GM19324 (cell line): Measurements from ENCODE around the gene FOXP1.

Experiments
- ATAC-seq: cut with Tn5 transposase; IDR thresholded peaks from one replicate; pipeline ENCODE4 v1.9.1; 2021; ENCODE audit warnings: mild to moderate bottlenecking, moderate library complexity; ENCODE audit not compliant: unreplicated experiment, low FRiP score

FOXP1 gene

GRCh38 chr3:71458895-71459294 is 124.6 kb downstream of the FOXP1 start:
- ATAC-seq = no peak

DNA sequence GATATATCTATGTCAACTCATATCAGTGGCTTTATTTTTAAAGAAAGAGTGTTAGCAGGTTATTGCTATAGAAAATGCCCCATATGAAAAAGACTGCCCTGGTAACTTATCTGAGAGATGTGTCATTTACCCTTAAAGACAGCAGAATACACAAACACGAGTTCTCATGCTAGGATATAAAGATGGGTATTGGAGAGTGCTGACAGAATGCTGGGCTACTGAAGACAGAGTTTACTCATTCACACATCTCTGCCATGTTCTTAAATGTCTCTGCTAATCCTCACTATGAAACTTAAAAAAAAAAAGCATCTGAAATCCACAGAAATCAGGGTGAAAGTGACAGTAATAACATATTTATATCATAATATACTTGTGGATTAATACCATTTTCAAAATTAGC is 126.7 kb downstream of the FOXP1 start:
- ATAC-seq = no peak

GRCh38 chr3:71456156-71456555 is 127.4 kb downstream of the FOXP1 start:
- no peak for ATAC-seq

- ATAC-seq = no peak
These were observed 128.8 kb downstream of the FOXP1 start for GRCh38 chr3:71454512-71455403.

DNA sequence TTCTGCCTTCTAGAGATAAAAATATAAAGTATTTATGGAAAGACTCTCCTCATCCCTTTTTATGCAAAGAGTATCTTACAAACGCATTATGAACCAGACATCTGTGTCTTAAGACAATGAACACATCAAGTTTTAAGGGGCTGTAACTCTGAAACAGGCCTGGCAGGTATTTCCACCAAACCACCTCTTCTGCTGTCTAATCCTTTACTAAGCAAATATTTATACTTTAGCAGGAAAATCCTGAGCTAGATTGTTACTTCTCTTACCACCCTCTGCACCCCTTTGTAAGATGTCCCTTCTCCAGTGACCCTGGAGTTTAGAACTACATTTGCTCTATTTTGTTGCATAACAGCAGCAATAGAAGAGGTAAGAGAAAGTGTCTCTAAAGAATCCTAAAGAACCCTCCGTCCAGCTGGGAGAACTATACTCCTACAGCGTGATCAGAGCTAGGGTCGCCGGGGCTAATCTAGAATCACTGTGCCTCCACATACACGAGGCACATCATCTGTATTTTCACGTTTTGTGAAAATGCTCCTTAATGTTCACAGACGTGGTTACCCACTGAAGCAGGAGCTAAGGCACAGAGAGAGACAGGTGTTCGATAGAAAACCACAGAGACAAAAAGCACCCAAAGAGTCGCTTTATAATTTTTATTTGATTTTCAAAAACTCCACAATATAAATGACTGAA is 129.6 kb downstream of the FOXP1 start:
- ATAC-seq = no peak

DNA sequence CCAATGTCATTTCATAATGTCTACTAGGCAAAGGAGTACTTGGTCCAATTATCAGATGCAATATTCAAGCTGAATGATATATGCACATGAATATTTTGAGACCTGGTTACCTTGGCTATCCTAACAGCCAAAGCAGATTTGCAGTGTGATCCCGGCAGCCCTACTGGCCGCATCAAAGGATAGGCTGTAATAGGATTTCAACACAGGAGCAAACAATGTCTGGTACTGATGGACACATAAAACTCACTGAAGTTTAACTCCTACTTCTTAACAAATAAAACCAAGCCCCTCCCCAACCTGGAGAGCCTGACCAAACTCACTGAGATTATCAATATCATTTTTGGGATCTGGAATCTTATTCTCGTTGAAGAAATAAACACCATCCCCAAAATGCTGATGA is 130.2 kb downstream of the FOXP1 start:
- ATAC-seq = no peak

DNA sequence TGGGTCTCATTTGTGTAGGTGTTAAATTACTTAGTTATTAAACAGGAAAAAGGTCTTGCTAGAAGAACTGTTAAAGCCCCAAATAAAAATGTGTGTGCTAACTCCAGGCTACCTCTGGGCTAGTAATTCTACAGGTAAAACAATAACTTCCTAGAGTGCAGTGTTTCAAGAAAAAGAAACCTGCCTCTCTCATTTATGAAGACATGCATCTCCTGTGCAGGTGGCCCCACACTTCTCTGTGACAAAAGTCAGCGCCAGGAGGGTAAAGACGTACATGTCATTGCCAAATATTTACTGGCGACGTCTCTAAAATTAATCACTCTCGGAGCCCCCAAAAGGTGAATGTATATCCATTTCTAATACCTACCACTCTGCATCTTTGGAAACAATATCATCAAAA is 131.7 kb downstream of the FOXP1 start:
- ATAC-seq = no peak

DNA sequence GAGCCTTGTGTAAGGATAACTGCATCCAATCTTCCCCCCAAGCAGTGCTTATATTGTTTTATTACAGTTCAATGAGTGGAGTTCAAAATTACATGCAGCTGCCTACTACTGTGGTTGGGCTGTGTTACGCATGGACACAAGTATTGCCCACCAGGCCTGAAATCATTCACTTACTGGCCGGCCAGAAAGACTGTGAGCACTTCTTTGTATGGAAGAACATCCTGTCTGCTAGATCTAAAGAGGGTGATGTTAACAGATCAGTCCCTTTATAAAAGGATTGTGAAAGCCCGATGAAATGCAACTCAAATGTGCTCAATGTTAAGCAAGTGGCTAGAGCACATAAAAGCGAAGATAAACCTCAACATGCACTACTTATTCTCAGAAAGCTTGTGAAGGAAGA is 132.5 kb downstream of the FOXP1 start:
- no peak for ATAC-seq

- ATAC-seq = no peak
These were observed 133.4 kb downstream of the FOXP1 start for GRCh38 chr3:71450162-71450561.

GRCh38 chr3:71447803-71448202 is 135.7 kb downstream of the FOXP1 start:
- no peak for ATAC-seq

DNA sequence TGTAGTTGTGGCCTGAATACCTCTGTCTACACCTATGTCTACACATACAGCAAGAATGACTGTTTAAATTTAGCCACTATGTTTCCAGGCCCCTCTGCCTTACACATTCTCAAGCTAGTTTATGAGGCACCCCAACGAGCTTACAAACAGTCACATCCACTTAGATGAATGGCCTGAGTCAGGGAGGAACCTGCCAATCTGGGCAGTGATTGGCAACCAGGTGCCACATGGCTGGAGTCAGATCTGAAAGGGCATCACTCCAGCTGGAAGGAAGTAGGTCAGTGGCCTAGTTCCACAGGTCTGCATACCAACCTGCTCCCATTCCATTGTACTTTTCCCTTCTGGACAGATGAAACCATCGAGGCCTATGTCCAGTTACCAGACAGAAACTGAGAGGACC is 136.3 kb downstream of the FOXP1 start:
- no peak for ATAC-seq

GRCh38 chr3:71446734-71447133 is 136.8 kb downstream of the FOXP1 start:
- ATAC-seq = no peak

GRCh38 chr3:71446260-71446659 is 137.3 kb downstream of the FOXP1 start:
- ATAC-seq = no peak

DNA sequence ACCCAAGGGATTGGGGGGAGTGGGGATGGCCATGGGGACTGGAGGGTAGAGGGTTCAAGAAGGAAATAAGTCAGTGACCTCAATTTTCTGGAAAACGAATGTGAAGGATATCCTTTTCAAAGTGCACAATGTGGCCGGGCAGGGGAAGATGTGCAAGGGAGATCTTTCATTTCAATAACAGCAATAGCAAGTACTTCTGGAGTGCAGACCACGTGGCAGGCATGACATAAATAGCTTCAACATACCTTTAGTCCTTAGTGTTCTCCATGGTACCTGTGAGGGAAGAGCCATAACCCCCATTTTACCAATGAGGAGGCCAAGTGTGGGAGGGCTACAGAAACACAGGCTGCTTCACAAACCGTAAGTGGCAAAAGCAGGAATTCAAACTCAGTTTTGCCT is 138.7 kb downstream of the FOXP1 start:
- ATAC-seq = no peak

- ATAC-seq = peak; percentile 93
These were observed 139.3 kb downstream of the FOXP1 start for GRCh38 chr3:71444028-71444860.

- ATAC-seq = no peak
These were observed 140.2 kb downstream of the FOXP1 start for GRCh38 chr3:71443332-71443731.

GRCh38 chr3:71442652-71443042 is 140.9 kb downstream of the FOXP1 start:
- no peak for ATAC-seq

GRCh38 chr3:71441925-71442651 is 141.4 kb downstream of the FOXP1 start:
- no peak for ATAC-seq

DNA sequence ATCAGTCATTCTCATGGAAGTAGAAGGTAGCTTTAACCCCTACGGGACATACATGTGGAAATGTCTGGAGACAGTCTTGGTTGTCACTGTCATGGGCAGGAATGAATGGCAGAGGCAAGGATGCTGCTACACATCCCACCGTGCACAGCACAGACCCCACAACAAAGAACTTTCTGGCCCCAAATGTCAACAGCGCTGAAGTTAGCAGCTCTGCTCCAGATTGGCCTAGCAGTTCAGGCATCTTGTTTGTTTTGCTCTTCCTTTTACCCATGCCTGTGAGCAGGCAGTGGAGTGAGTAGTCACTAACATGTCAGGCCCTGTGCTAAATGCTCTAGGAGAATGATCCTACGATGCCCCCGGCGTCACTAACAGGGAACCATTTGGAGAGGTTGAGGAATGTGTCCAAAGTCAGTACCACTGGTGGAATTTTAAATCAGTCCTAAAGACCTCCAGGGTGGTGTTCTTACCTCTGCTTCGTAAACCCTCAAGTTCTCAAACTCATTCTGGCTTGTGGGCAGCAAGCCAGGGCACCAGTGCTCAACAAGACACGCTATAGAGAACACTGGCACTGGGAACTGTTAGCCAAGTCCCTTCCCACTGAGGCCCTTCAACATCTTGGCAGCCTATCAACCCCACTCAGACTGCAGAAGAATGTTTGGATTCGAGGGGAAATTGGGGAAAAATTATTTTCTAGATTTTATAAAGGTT is 142.2 kb downstream of the FOXP1 start:
- ATAC-seq = no peak

- no peak for ATAC-seq
These were observed 144.6 kb downstream of the FOXP1 start for GRCh38 chr3:71438904-71439303.
